Ramos (cell line): ENCODE data around the gene TREM1.
"Not testable (repeated sequence)": the region's sequence is repeated elsewhere in the genome, so short reads cannot be mapped to it uniquely, and the experiment has no call there.

Experiments used
- in situ Hi-C: fragments of 300-500 bp; cut with MboI; formaldehyde crosslinking; loops from one replicate; pipeline ENCODE4 v1.14.3; 2022; ENCODE audit warnings: low sequenced_read_pairs; ENCODE audit not compliant: unreplicated experiment

TREM1 gene

DNA sequence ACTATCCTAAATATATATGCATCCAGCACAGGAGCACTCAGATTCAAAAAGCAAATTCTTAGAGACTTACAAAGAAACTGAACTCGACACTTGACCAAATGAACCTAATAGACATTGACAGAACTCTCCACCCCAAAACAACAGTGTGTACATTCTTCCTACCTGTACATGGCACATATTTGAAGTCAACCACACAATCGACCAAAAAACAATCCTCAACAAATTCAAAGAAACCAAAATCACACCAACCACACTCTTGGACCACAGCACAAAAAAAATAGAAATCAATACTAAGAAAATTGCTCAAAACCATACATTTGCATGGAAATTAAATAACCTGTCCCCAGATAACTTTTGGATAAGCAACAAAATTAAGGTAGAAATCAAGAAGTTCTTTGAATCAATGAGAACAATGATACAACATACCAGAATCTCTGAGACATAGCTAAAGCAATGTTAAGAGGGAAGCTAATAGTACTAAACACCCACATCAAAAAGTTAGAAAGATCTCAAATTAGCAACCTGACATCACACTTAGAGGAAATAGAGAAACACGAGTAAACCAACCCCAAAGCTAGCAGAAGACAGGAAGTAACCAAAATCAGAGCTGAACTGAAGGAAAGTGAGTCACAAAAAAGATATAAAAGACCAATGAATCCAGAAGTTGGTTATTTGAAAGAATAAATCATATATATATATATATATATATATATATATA, 12.5 kb upstream of the TREM1 start:
- in situ Hi-C loops: no loop called here

DNA sequence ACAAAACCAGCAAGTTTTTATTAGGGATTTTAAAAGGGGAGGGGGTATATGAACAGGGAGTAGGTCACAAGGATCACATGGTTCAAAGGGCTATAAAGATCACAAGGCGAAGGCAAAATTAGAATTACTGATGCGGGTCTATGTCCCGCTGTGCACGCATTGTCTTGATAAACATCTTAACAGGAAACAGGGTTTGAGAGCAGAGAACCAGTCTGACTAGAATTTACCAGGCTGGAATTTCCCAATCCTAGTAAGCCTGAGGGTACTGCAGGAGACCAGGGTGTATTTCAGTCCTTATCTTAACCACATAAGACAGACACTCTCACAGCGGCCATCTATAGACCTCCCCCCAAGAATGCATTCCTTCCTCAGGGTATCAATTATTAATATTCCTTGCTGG, 10.8 kb upstream of the TREM1 start:
- in situ Hi-C loops: not testable (repeated sequence)

DNA sequence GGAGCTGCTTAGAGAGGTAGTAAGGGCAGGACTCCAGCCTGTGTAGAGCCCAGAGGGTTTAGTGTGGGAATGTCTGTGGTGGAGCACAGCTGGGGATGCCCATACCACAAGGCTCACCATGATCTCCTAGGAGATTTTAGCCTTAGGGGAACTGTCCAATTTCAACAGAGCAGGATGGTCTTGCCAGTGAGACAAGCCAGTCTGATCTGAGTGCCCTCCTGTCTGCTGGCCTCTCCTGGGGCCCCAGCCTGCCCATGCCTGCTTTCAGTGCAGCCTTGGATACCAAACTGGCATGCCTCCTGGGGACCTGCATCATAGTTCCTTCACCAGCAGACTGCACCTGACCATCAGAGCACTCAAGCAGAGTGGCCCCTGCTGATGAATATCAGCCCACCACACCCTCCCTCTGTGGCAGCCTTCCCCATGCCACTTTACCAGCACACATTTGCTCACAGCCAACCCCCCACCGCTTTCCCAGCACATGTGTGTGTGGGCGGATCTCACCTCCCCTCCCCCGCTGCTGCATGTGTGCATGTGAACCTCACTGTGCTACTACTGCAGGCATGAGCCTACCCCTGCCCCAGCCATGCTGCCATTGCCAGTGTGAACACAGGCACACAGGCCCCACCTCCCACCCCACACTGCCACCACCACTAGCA, 7.9 kb upstream of the TREM1 start:
- in situ Hi-C loops: no loop called here

DNA sequence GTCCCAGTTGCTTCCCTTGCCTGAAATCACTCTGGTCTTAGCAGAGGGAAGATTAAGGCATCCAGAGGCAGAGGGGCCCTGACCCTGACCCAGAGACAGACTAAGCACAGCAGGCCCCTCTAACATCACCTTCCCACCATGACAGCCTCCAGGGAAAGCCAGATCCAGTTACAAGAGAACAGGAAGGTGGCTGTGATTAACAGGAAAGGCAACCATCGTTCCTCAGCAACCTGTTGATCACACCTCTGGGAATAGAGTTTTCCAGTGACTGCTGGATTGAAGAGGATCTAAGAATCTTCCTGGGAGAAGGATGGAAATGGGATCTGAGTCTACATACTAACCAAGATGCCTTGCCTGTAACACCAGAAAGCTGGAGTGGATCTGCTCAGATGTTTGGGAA, 5.2 kb upstream of the TREM1 start:
- in situ Hi-C loops: no loop called here

DNA sequence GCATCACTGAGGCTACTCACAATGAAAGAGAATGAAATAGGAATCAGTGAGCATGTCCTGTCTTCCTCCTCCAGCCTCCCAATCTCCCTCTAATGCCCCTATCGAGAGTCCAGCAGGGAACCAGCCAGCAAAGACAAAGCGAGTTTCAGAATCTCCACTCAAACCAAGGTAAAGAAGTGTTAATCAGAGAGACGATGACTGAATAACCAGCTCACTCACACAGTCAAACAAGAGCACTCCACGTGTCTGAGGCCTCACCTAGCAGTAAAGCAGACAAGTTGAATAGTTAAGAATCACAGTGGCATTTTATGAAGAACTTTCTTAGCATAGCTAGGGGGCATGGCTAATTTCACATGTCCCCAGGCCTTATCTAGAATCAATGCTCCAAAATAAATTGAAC, 3.3 kb upstream of the TREM1 start:
- in situ Hi-C loops: no loop called here

DNA sequence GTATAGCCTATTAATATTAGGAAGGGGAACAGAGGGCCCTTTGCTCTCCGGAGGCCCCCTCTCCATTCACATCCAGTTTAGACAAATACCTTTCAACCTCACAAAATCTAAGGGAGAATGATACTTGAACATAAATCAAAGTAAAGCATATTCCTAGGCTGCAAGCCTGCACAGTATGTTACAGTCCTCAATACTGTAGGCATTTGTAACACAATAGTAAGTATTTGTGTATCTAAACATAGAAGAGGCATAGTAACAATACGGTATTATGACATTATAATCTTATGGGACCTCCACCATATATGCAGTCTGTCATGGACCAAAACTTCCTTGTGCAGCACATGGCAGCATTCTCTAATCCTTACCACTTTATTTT, 2.3 kb upstream of the TREM1 start:
- in situ Hi-C loops: no loop called here

DNA sequence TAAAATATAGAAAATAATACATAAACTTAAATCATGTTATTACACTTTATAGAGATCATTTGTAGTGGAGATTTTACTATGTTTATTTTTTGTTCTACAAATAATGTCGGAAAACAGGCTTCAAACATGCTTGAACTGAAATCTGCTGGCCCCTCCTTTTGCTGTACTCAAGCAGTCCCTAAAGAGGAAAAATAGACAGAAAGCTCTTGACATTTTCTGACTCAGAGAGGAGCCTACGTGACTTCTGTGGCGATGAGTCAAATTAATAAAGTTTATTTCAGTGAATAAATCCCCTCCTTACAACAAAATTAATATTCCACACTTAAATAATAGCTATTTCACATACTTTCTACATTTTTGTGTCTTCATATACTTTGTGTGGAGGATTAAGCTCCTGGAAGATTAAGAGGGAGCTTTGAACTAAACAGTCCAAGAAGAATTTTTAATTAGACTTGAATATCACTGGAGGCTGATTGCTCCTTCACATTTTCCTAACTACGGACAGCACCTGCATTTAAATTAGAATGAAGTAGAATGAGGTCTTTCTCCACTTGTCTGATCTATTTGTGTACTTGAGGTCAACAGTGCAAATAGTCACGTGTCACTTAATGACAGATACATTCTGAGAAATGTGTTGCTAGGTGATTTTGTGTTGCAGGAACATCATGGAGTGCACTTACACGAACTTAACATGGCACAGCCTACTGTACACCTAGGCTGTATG, 1.7 kb upstream of the TREM1 start:
- in situ Hi-C loops: no loop called here

DNA sequence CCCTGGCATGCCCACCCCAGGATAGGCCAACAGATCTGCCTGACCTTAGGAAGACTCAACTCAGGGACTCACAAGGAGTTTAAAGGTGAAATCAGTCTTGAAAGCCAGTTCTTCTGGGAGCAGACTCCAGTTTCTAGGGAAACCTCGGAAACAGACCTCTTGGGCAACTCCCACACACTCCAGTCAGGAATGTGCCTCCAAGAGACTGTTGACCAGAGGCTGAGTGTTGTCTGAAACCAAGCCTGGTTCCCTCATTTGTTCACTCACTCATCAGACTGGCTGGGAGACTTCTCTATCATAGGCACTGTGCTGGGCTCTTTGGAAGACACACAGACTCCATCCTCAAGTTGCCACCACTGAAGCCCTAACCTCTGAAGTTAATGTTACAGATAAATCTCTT, 1.8 kb downstream of the TREM1 start:
- in situ Hi-C loops: no loop called here

DNA sequence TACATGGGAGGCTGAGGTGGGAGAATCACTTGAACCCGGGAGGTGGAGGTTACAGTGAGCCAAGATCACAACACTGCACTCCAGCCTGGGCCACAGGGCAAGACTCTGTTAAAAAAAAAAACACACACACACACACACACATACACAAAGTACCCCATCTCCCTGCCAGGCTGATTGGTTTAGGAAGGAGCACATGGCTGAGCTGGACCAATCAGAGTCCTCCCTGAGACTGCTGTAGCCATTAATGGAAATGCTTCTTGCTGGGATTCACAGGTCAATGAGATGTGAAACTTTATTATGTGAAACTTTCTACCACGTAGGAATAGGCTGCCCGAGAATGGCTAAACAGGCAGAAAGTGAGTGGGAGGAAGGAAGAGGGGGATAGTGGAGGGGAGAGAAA, 2.9 kb downstream of the TREM1 start:
- in situ Hi-C loops: no loop called here

DNA sequence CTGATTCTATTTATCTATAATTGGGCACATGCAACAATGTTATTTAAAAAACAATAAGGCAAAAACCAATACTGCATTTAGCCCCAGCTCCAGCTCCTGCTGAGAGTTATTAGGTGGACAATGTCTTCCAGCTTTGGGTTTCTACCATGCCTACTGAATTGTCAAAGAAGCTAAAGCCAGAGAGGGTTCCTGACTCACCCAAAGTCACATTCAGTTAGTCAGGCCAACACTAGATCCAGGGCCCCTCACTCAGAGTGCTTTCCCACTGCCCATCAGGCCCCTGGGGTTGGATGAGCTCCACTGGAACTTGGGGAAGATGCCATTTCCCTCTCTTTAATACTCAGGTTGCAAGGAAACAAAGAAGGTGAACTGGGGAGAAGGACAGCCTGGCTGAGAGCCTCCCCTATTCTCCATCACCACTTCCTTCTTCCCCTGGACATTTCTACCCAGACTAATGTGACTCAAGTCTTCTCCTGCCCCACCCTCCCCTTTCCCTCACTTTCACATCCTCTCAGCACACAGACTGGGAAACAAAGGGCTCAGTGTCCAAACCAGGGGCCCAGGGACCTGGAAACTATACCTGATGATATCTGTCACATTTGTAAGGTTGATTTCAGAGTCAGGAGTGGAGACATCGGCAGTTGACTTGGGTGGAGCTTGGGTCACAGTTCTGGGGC, 6.0 kb downstream of the TREM1 start:
- in situ Hi-C loops: no loop called here

DNA sequence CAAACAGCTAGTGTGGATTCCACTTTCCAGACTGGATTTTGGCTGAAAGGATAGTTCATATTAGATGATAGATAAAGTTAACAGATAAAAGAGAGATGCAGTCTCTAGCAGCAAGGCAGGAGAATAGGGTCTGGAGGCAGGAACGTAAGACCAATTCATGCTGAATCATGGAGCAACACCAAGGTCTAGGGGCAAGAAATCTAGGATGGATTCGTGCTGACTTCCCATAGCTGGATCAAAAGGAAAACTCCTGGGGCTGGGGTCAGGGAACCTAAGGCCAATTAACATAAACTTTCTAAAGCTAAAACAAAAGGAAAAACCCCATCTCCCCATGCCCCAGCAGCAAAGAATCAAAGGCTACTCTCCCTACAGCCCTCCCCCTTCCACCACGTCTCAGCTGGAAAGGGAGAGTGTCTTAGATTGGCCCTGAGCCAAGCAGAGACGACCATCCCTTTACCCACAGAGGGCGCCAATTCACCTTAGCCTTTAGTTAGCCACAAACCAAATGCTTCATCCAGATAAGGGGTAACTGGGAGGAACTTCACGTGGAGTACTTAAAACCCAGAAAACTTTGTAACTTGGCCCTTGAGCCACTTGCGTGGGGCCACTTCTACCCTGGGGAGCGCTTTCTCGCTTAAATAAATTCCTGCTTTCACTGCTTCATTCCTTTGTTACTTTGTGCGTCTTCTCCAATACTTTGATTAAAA, 7.6 kb downstream of the TREM1 start:
- in situ Hi-C loops: no loop called here

DNA sequence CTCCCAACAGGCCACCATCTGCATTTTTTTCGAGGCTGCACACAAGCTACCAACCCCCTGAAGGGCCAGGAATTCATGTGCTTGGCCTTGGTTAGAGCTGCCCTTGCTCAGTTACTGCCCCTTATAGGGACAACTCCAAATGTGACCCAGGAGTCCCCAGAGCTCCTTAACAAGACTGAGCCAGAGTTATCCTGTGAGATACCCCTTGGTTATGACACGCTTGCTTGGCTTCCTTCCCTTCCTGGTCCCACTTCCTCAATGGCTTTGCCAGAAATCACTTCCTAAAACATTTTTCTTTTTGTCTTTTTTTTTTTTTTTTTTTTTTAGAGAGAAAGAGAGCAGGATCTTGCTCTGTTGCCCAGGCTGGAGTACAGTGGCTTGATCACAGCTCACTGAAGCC, 8.9 kb downstream of the TREM1 start:
- in situ Hi-C loops: no loop called here

DNA sequence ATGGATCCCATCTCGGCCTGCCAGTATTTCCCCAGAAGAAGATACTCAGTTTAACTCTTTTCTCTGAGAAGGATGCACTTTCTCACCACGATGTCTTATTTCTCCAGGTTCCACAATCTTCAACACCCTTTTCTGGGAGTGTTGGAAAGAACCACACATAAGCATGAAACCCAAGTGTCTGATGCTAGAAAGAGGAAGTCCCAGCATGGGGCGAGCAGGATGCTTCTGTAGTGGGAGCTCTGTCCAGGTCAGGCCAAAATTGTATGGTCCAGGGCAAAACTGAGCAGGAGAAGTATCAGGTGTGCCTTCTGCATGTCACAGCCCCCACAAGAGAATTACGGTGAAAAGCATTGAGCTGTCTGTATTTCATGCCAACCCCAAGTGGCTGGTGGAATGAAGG, 11.0 kb downstream of the TREM1 start:
- in situ Hi-C loops: no loop called here

DNA sequence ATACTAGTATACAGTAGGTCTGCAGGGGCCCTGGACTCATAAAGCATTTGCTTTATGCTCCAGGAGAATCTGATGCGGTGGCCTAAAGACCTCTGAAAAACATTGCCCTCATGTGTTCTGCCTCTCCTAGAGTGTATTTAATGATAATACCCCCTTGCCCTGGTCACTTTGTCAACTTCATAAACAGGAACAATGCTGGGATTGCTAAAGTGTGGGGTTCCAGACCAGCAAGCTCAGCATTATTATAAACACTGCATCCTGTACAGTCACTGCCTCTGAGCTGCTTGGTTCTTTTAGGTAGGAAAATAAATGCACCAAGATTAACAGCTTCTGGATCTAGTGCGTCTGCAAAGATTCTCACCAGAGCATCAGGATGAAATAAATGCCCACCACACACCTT, 12.2 kb downstream of the TREM1 start:
- in situ Hi-C loops: no loop called here

DNA sequence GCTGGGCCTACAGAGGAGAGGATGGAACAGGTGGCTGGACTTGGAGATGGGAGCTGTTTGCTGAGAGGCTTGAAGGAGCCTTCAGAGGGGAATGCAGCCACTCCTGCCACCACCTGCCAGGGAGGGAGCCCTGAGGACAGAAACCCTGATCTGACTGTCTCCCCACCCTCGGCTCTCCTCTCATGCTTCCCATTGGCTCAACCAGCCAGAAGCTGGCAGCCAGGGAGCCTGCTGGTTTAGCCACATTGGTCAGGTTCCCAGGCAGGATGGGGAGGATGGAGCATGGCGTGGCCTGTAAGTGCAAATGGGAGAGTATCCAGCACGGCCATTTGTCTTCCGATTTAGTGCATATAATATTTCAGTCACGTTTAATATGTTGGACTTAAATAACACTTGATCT, 12.8 kb downstream of the TREM1 start:
- in situ Hi-C loops: no loop called here

DNA sequence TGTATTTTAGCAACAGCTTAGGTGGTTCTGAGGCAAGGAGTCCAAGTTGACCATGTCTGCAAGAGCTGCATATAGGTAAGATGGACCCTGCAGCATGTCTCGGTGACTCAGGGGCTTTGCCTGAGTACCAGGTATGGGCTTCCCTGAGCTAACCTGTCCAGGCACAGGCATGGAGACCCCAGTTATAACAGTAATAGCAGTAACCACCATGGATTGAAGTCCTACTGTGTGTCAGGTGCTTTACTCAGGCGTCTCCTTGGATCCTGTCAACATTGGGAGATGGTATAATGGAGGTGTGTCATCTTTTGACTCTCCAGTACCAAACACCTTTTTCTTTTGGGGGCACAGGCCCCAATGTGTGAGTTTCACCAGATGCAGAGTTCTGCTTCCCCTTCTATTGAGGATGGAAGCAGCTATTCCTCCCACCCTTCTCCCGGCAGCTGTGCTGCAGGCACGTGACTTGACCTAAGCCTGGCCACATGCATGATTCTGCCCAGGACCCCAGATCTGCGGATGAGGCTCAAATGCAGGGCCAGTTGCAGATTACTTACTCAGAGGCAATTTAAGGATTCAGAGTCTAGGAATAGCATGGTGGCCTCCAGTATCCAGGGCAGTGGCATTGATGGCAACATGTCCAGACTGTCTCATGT, 13.8 kb downstream of the TREM1 start:
- in situ Hi-C loops: no loop called here

DNA sequence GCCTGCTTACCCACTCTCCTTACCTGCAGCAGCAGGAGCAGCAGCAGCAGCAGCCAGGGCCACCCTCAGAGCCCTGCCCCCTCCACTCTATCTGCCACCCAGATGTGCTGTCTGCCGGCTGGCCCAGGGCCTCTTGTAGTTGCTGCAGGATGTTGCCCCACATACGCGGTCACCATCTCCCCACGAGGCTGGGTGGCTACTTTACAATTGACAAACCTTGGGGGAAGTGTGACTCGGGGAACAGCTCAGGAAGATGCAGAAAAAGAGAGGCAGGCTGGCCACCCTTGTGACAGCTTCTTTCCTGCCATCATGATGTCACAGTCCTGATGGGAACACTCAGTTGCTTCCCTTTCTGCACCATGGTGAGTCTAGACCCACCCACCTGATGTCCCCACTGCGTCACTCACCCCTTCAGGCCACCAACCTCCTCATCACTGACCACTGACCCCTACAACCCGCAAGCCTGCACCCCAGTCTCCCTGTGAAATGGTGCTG, 14.5 kb downstream of the TREM1 start:
- in situ Hi-C loops: no loop called here

DNA sequence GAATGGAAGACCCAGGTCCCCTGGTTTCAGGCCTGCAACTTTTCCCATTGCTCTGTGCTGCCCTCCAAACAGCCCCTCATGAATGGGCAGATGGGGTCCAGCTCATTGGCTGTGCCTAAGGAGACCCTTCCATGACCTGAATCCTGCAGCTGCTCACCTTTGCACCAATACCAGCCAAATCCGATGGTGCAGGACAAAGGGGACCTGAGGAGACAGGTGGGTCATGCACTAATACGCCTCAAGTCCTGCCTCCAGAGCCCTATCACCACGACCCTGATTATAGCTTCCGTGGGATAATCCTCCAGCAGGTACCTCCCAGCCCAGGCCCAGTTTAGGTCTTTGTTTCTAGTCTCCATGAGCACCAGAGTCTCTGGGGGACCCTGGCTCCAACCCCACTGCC, 16.8 kb downstream of the TREM1 start:
- in situ Hi-C loops: no loop called here

DNA sequence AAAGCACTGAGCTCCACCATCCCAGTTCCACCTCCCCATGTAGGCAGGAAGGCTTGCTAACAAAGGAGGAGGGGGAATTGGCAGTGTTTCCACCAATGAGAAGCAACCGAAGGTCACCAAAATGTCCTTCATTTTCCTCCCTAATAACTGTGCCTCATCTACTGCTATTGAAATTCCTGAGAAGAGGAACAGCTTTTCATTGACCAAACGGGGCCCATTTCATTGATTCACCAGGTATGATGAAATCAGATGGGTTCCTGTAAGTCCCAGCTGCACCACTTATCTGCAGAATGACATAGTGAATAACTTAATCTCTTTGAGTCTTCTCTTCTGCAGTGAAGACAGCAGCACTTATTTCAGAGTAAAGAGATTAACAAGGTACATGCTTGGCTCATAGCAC, 17.3 kb downstream of the TREM1 start:
- in situ Hi-C loops: no loop called here

DNA sequence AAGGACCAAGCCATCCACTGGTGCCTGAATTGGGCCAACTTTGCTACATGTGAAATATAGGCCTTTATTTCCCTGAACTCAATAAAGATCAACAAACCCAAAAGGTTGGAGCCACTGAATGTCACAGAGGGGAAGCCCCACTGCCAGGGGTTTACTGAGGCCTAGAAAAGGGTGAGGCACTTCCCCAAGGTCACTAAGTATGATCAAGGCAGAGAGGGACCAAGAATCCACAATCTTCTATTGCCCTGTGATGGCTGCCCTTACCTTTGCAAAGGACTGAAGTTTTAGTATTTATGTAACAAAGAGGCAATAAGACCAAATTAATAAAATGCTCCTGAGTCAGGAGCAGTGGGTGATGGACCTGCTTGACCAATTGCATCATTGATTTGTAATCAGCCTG, 18.0 kb downstream of the TREM1 start:
- in situ Hi-C loops: no loop called here
